SK-N-SH (cell line): Measurements from ENCODE around the gene ODAD2. TPM values are rescaled to one million over a fixed set of nuclear protein-coding genes. Genes with fewer than 3 reads are reported as not detected.

ENCODE experiments used
- CTCF ChIA-PET: fragments of 300-600, 350-600 bp; formaldehyde crosslinking; extraction: SDS; loops from one replicate; lab custom pipeline; 2021; lab: Yijun Ruan, JAX
- POLR2A ChIA-PET: fragments of 350-600 bp; sonication (Branson Sonifier 250); formaldehyde crosslinking; extraction: SDS; loops from one replicate; lab custom pipeline; 2020; ENCODE audit warnings: antibody characterized with exemption, inconsistent platforms; lab: Yijun Ruan, JAX
- DNase-seq: peaks from one replicate; pipeline ENCODE4 v3.0.0; 2012
- H2AFZ ChIP-seq: fragments of 200-600 bp; sonication (generic); 2 replicates; pipeline ENCODE4 v1.8.1; 2016; ENCODE audit warnings: antibody characterized with exemption, mild to moderate bottlenecking, low read depth
- H3F3A ChIP-seq: fragments of 200-600 bp; sonication (generic); replicated peaks from 2 replicates; pipeline ENCODE3; 2016; ENCODE audit warnings: antibody characterized with exemption, mild to moderate bottlenecking; ENCODE audit not compliant: insufficient read depth
- H3K27ac ChIP-seq, 2 experiments: fragments of 200-500 bp in 1 of 2; fragments of 200-600 bp in 1 of 2; sonication (Bioruptor generic) in 1 of 2; sonication (generic), shearing (Covaris generic) in 1 of 2; 2 replicates each; pipeline versions ENCODE4 v1.5.1 to v1.6.1; 2014 to 2016; ENCODE audit warnings: low read depth in 2 of 2, inconsistent platforms in 1 of 2, low read length in 1 of 2, mild to moderate bottlenecking in 1 of 2, mixed read lengths in 1 of 2
- H3K27me3 ChIP-seq: fragments of 200-600 bp; sonication (generic), shearing (Covaris generic); 2 replicates; pipeline ENCODE4 v1.6.1; 2016; ENCODE audit warnings: mixed run types; ENCODE audit not compliant: insufficient read depth
- H3K36me3 ChIP-seq, 2 experiments: fragments of 200-500 bp in 1 of 2; fragments of 200-600 bp in 1 of 2; sonication (Bioruptor generic) in 1 of 2; sonication (generic) in 1 of 2; replicated peaks in 1 of 2; 2 replicates each; pipeline versions ENCODE3 to v1.5.1; 2014 to 2016; ENCODE audit warnings: low read length in 1 of 2, mild to moderate bottlenecking in 1 of 2; ENCODE audit not compliant: insufficient read depth in 2 of 2, control insufficient read depth in 1 of 2
- H3K4me1 ChIP-seq, 2 experiments: fragments of 200-500 bp in 1 of 2; fragments of 200-600 bp in 1 of 2; sonication (Bioruptor generic) in 1 of 2; sonication (generic), shearing (Covaris generic) in 1 of 2; 2 replicates each; pipeline versions ENCODE4 v1.5.1 to v1.6.1; 2014 to 2016; ENCODE audit warnings: low read depth in 1 of 2, low read length in 1 of 2, mixed run types in 1 of 2; ENCODE audit not compliant: insufficient read depth in 2 of 2, control insufficient read depth in 1 of 2
- H3K4me2 ChIP-seq: fragments of 200-600 bp; sonication (generic), shearing (Covaris generic); 2 replicates; pipeline ENCODE4 v1.6.1; 2017; ENCODE audit warnings: mixed run types
- H3K4me3 ChIP-seq, 2 experiments: fragments of 200-500 bp in 1 of 2; fragments of 200-600 bp in 1 of 2; sonication (Bioruptor generic) in 1 of 2; sonication (generic), shearing (Covaris generic) in 1 of 2; 2 replicates each; pipeline versions ENCODE4 v1.5.1 to v1.8.1; 2014 to 2016; ENCODE audit warnings: low read depth in 2 of 2, inconsistent platforms in 1 of 2, low read length in 1 of 2, mild to moderate bottlenecking in 1 of 2, mixed read lengths in 1 of 2, moderate library complexity in 1 of 2
- H3K79me2 ChIP-seq: fragments of 200-600 bp; sonication (generic); 2 replicates; pipeline ENCODE4 v1.8.1; 2017; ENCODE audit warnings: mild to moderate bottlenecking; ENCODE audit not compliant: insufficient read depth
- H3K9ac ChIP-seq: fragments of 200-600 bp; sonication (generic); 2 replicates; pipeline ENCODE4 v1.6.1; 2017; ENCODE audit warnings: mixed run types
- H3K9me2 ChIP-seq: fragments of 200-600 bp; sonication (generic); 2 replicates; pipeline ENCODE4 v1.6.1; 2017; ENCODE audit warnings: mixed run types
- H3K9me3 ChIP-seq: fragments of 200-600 bp; sonication (generic); 2 replicates; pipeline ENCODE4 v1.6.1; 2017; ENCODE audit warnings: mixed run types, mild to moderate bottlenecking, moderate library complexity
- H4K20me1 ChIP-seq: fragments of 200-600 bp; sonication (generic); 2 replicates; pipeline ENCODE4 v1.6.1; 2017; ENCODE audit warnings: mild to moderate bottlenecking, mixed run types; ENCODE audit not compliant: insufficient read depth
- CHD2 ChIP-seq: fragments of 150-350 bp; IDR thresholded peaks from 2 replicates; pipeline ENCODE4 v1.6.1; 2018; ENCODE audit warnings: low read length; ENCODE audit not compliant: partially characterized antibody
- CTCF ChIP-seq: fragments of 200-600 bp; sonication (generic); IDR thresholded peaks from 2 replicates; pipeline ENCODE4 v1.6.1; 2017; ENCODE audit warnings: antibody characterized with exemption, mild to moderate bottlenecking, moderate library complexity
- ELF1 ChIP-seq: IDR thresholded peaks from 2 replicates; pipeline ENCODE4 v1.4.0; 2012
- EZH2phosphoT487 ChIP-seq: fragments of 200-600 bp; sonication (generic); IDR thresholded peaks from 2 replicates; pipeline ENCODE4 v1.6.1; 2017; ENCODE audit warnings: low read depth, mixed run types, mild to moderate bottlenecking, antibody characterized with exemption, moderate library complexity, borderline replicate concordance
- FOSL2 ChIP-seq: IDR thresholded peaks from 2 replicates; pipeline ENCODE4 v1.4.0; 2012; ENCODE audit warnings: low read depth, mild to moderate bottlenecking, moderate library complexity, borderline replicate concordance
- FOXM1 ChIP-seq: IDR thresholded peaks from 2 replicates; pipeline ENCODE4 v1.4.0; 2012; ENCODE audit warnings: low read depth, mild to moderate bottlenecking
- GABPA ChIP-seq: IDR thresholded peaks from 2 replicates; pipeline ENCODE4 v1.4.0; 2012; ENCODE audit warnings: low read depth, mild to moderate bottlenecking
- IRF3 ChIP-seq: fragments of 150-350 bp; IDR thresholded peaks from 2 replicates; pipeline ENCODE4 v1.6.1; 2016; ENCODE audit warnings: mild to moderate bottlenecking, low read depth, low read length
- JUND ChIP-seq: IDR thresholded peaks from 2 replicates; pipeline ENCODE4 v1.4.0; 2012
- MEF2A ChIP-seq: IDR thresholded peaks from 2 replicates; pipeline ENCODE4 v1.4.0; 2012; ENCODE audit warnings: low read depth, borderline replicate concordance
- MXI1 ChIP-seq: IDR thresholded peaks from 2 replicates; pipeline ENCODE4 v1.6.1; 2012; ENCODE audit warnings: mild to moderate bottlenecking, low read depth, low read length, improper control_type of control experiment
- NFIC ChIP-seq: IDR thresholded peaks from 2 replicates; pipeline ENCODE4 v1.4.0; 2012; ENCODE audit warnings: borderline replicate concordance
- NRF1 ChIP-seq: IDR thresholded peaks from 2 replicates; pipeline ENCODE4 v1.6.1; 2012; ENCODE audit warnings: low read depth, mild to moderate bottlenecking, low read length
- RCOR1 ChIP-seq: fragments of 150-350 bp; IDR thresholded peaks from 2 replicates; pipeline ENCODE4 v1.6.1; 2017; ENCODE audit warnings: antibody characterized with exemption, low read length
- REST ChIP-seq: IDR thresholded peaks from 2 replicates; pipeline ENCODE4 v1.6.1; 2012; ENCODE audit warnings: mild to moderate bottlenecking, low read depth, low read length, moderate library complexity
- RXRA ChIP-seq: IDR thresholded peaks from 2 replicates; pipeline ENCODE4 v1.4.0; 2012; ENCODE audit warnings: low read depth, mild to moderate bottlenecking, borderline replicate concordance
- SMC3 ChIP-seq: IDR thresholded peaks from 2 replicates; pipeline ENCODE4 v1.6.1; 2012; ENCODE audit warnings: low read depth, low read length, improper control_type of control experiment
- TEAD4 ChIP-seq: IDR thresholded peaks from 2 replicates; pipeline ENCODE4 v1.4.0; 2012; ENCODE audit warnings: mild to moderate bottlenecking, borderline replicate concordance; ENCODE audit not compliant: insufficient read depth
- USF2 ChIP-seq: fragments of 150-350 bp; IDR thresholded peaks from 2 replicates; pipeline ENCODE4 v1.6.1; 2017; ENCODE audit warnings: antibody characterized with exemption, low read length, low read depth, borderline replicate concordance
- YY1 ChIP-seq: IDR thresholded peaks from 2 replicates; pipeline ENCODE4 v1.4.0; 2012; ENCODE audit warnings: low read depth, mild to moderate bottlenecking
- WGBS: methylation state at CpG from one replicate; pipeline ENCODE4 v1.1.6; 2017; ENCODE audit warnings: low lambda C conversion rate; 5-methylcytosine and 5-hydroxymethylcytosine counted together
- polyA plus RNA-seq, 3 experiments: library from polyadenylated mRNA; depleted of rRNA; stranded (reverse); fragments of >200 nt; gene quantifications; 2 replicates each; pipeline ENCODE4 v1.2.3, GENCODE V29; 2012
- TF ChIP-seq, protein P1 (sequence below): IDR thresholded peaks from 2 replicates; pipeline ENCODE4 v1.4.0; 2012; ENCODE audit warnings: low read depth

Gene ODAD2
- polyA plus RNA-seq, 1 of the 3 experiments (the other 2 are of a cell fraction), result not detected

DNA sequence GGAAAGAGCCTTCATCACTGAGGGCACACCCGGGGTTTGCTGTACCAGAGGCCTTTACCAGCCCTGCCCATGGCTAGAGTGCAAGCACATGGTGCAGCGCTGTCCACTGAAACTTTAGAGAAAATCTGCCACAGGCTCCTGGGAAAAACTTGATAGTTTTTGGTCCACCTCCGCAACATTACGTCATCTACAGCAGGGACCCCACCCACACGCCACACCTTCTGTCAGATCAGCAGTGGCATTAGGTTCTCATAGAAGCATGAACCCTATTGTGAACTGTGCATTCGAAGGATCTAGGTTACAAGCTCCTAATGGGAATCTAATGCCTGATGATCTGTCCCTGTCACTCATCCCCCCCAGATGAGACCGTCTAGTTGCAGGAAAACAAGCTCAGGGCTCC is 2.5 kb upstream of the ODAD2 start:
- Histone ChIP-seq H3K4me3 (no peak overlapping the region), H3K79me2 (no peaks in the 10 kb centered on the region), H3F3A (no peaks in the 10 kb centered on the region), H3K27ac (no peak overlapping the region), H3K36me3 (no peaks in the 10 kb centered on the region), H3K9me2 (no peaks in the 10 kb centered on the region), H3K9ac (no peak overlapping the region), H3K9me3 (no peaks in the 10 kb centered on the region), H2AFZ (no peak overlapping the region), H3K27me3 (peaks cover 29% of the 10 kb centered on the region; the same call in 1 of the 2 replicates), H3K4me1 (no peaks in the 10 kb centered on the region), H3K4me2 (no peak overlapping the region), H4K20me1 (no peaks in the 10 kb centered on the region)
- DNase-seq, result no peak
- ChIA-PET POLR2A (no interaction called here), CTCF (no interaction called here)
- TF ChIP-seq JUND (no peak), FOSL2 (no peak), RCOR1 (no peak)
- WGBS, result 19% methylated on average over 6 of the region's 7 CpGs

DNA sequence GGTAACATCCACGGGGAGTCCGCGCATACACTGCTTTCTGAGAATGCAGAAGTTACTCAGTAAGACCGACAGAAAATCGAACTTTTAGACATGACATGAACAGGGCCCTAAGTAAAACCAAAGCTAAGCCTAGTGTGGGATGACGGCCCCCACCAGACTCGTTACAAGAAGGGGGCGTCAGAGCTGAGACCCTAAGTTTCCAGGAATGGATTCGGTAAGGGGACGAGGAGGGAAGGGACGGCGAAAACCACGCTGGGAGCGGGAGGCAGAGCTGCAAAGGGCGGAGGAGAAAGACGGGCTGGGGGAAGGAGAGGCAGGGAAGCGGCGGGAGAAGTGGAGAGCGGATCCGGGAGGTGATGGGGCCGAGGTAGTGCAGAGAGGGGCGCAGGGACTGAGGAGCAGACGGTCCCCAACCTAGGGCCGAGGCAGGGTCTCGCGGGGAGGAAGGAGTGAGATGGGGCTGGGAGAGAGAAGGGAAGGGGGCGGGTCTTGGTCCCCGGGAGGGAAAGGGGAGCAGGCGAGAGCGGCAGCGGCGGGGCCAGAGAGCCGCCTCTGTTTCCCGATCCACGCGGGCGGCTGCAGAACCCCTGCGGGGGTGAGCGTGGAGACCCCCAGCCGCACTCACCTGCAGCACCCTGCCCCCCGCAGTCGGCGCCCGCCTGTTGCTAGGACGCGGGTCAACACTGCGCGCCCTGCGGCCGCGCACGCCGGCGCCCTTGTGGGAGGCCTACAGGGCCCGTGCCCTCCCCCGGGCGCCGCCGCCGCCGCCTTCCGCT is 513 bp downstream of the ODAD2 start:
- POLR2A ChIA-PET, result no interaction called here
- TF ChIP-seq SMC3, result no peak
- TF ChIP-seq USF2, result no peak
- no peak for TF ChIP-seq IRF3
- TF ChIP-seq YY1, result no peak
- no peak for TF ChIP-seq MEF2A
- TF ChIP-seq CTCF, result no peak
- no peak for TF ChIP-seq FOSL2
- TF ChIP-seq GABPA, result no peak
- TF ChIP-seq NFIC, result no peak
- TF ChIP-seq CHD2, result no peak
- no peak for TF ChIP-seq NRF1
- no peak for TF ChIP-seq ELF1
- TF ChIP-seq MXI1, result no peak
- TF ChIP-seq FOXM1, result no peak
- TF ChIP-seq RXRA, result no peak
- no peak for TF ChIP-seq REST
- TF ChIP-seq TEAD4, result no peak
- no peak for TF ChIP-seq EZH2phosphoT487
- TF ChIP-seq, protein P1, sequence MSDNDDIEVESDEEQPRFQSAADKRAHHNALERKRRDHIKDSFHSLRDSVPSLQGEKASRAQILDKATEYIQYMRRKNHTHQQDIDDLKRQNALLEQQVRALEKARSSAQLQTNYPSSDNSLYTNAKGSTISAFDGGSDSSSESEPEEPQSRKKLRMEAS, result no peak

More for the DNA sequence above, 513 bp downstream of the ODAD2 start:
- H3K27ac ChIP-seq, result no peak overlapping the region
- WGBS, result 3% methylated on average over 27 of the region's 62 CpGs
- DNase-seq, result peak; percentile 9
- no peaks in the 10 kb centered on the region for H3K4me1 ChIP-seq
- no peaks in the 10 kb centered on the region for H3F3A ChIP-seq
- H2AFZ ChIP-seq, result peak overlapping the region; percentile 51; the same call in 1 of the 2 replicates
- no peaks in the 10 kb centered on the region for H3K79me2 ChIP-seq
- H3K36me3 ChIP-seq, result no peaks in the 10 kb centered on the region
- H3K4me3 ChIP-seq, result peak overlapping the region; percentile 13 to 53; a peak in 3 of 4 replicates
- no peaks in the 10 kb centered on the region for H3K9me2 ChIP-seq
- peaks cover 29% of the 10 kb centered on the region; the same call in 1 of the 2 replicates for H3K27me3 ChIP-seq
- no peak overlapping the region for H3K9ac ChIP-seq
- no peaks in the 10 kb centered on the region for H4K20me1 ChIP-seq
- peak overlapping the region; percentile 76 for H3K4me2 ChIP-seq
- CTCF ChIA-PET, result no interaction called here
- H3K9me3 ChIP-seq, result no peaks in the 10 kb centered on the region
